ENCODE results near the gene TMEM63B. TPM values are rescaled to one million over a fixed set of nuclear protein-coding genes. Genes with fewer than 3 reads are reported as not detected.
A peak's percentile ranks its signal among the peaks of the same experiment; 100 is the strongest.

The TMEM63B gene
- total and polyA plus RNA-seq, 9 of the 15 experiments (the other 6 are each of a cell fraction or from before 2014, with no cell fraction given): 0.14 to 39.4 (median 14.4) TPM

GRCh38 chr6:44110966-44111365, 16.4 kb upstream of the TMEM63B start:
- FAIRE-seq: no peak
- H4K20me1 ChIP-seq (replicated peaks; ENCODE audit: control insufficient read depth, insufficient read depth, low read length): peaks cover 7% of the 10 kb centered on the region
- H3K9me1 ChIP-seq (ENCODE audit: control insufficient read depth, insufficient read depth, low read length): peaks cover 4% of the 10 kb centered on the region
- peaks cover 0 to 3% of the 10 kb centered on the region in 2 experiments; a peak in 2 of 5 replicates for H3K4me1 ChIP-seq (replicated peaks in 1 of 2; ENCODE audit: control insufficient read depth in 2 of 2, insufficient read depth in 2 of 2, low read length in 2 of 2)
- no peaks in the 10 kb centered on the region for H3K27me3 ChIP-seq (ENCODE audit: control insufficient read depth in 2 of 2, insufficient read depth in 2 of 2, low read length in 2 of 2)
- no peak overlapping the region for H2AFZ ChIP-seq (ENCODE audit: low read depth, low read length)
- no peak for ATAC-seq
- H3K27ac ChIP-seq (ENCODE audit: extremely low read depth, low read depth, low read length): no peak overlapping the region
- no peak overlapping the region for H3K9ac ChIP-seq (ENCODE audit: insufficient read depth in 1 of 2, low read depth in 2 of 2, low read length in 2 of 2)
- DNase-seq (ENCODE audit: extremely low read depth in 1 of 4, low spot score in 3 of 4): no peak
- no peak for TF ChIP-seq RHOXF2B (CRISPR knock-in tag; conservative IDR thresholded peaks at IDR 0.05)
- TF ChIP-seq RFX1 (IDR thresholded peaks at IDR 0.05): no peak
- no peak for TF ChIP-seq GABPA (tag; conservative IDR thresholded peaks at IDR 0.05; ENCODE audit: low read depth)
- TF ChIP-seq ZNF583 (CRISPR knock-in tag; IDR thresholded peaks at IDR 0.05): no peak
- TF ChIP-seq CHD2 (IDR thresholded peaks at IDR 0.05; ENCODE audit: low read depth, low read length): no peak
- no peak for TF ChIP-seq SMAD4 (CRISPR knock-in tag; conservative IDR thresholded peaks at IDR 0.05)
- no peak for TF ChIP-seq SFPQ (IDR thresholded peaks at IDR 0.05; ENCODE audit: low read depth, low read length)
- no peak for TF ChIP-seq ZNF133 (CRISPR knock-in tag; IDR thresholded peaks at IDR 0.05)
- TF ChIP-seq ZFP36 (IDR thresholded peaks at IDR 0.05; ENCODE audit: low read depth, low read length, partially characterized antibody): no peak
- TF ChIP-seq ZNF695 (CRISPR knock-in tag; IDR thresholded peaks at IDR 0.05): no peak
- no peak for TF ChIP-seq RNF2 (IDR thresholded peaks at IDR 0.05)
- TF ChIP-seq JUND (IDR thresholded peaks at IDR 0.05; ENCODE audit: borderline replicate concordance, low read depth, low read length): no peak
- TF ChIP-seq JUND (tag; IDR thresholded peaks at IDR 0.05; ENCODE audit: borderline replicate concordance, low read depth, low read length): no peak
- intact Hi-C loops (cut with micrococcal nuclease) (no loop called here), in situ Hi-C loops (cut with MboI) (no loop called here)
- POLR2A ChIA-PET: interaction anchor here (0.7 to 2.7 kb wide), 8 partner anchors 9 to 27 kb away, joined by 3 to 14 read pairs (median 4); partner anchors contain the start of genes MRPL14 and TMEM63B
- peaks cover 95% of the 10 kb centered on the region for H3K36me3 ChIP-seq (ENCODE audit: control insufficient read depth, insufficient read depth, low read length)
- no peaks in the 10 kb centered on the region for H3K9me3 ChIP-seq (replicated peaks; ENCODE audit: control insufficient read depth, insufficient read depth, low read depth, low read length)
- TSS peak; percentile 14 for BruUV-seq (replicated peaks)
- peaks cover 54% of the 10 kb centered on the region for H3K79me2 ChIP-seq (ENCODE audit: control insufficient read depth, insufficient read depth, low read length)
- 88% methylated on average over 3 of the region's 3 CpGs for WGBS (ENCODE audit: insufficient coverage, low coverage, missing lambda C conversion rate)
- H3K4me3 ChIP-seq: no peak overlapping the region
- CTCF ChIA-PET (ENCODE audit: low intra/inter-chr PET ratio): no interaction called here
- H3K4me2 ChIP-seq (ENCODE audit: insufficient read depth, low read length): no peak overlapping the region
